H9 (cell line): ENCODE results near the gene KDM5D. TPM values are rescaled to one million over a fixed set of nuclear protein-coding genes. Genes with fewer than 3 reads are reported as not detected.

Experiments
- DNase-seq: peaks from one replicate; pipeline ENCODE4 v3.0.0-alpha.2; 2017
- H2AFZ ChIP-seq: one replicate; pipeline ENCODE4 v1.6.1; 2013; ENCODE audit warnings: mild to moderate bottlenecking, low read length, control low read depth, moderate library complexity
- H2AK5ac ChIP-seq: 2 replicates; pipeline ENCODE4 v1.6.1; 2013; ENCODE audit warnings: low read length, control low read depth, mixed read lengths; ENCODE audit not compliant: insufficient read length
- H2BK120ac ChIP-seq: one replicate; pipeline ENCODE4 v1.6.1; 2013; ENCODE audit warnings: low read depth, mild to moderate bottlenecking, low read length, control low read depth, inconsistent platforms; ENCODE audit not compliant: poor library complexity, severe bottlenecking
- H2BK12ac ChIP-seq: 2 replicates; pipeline ENCODE4 v1.6.1; 2013; ENCODE audit warnings: low read length, control low read depth, mixed read lengths, low read depth; ENCODE audit not compliant: insufficient read length
- H2BK15ac ChIP-seq: 2 replicates; pipeline ENCODE4 v1.6.1; 2013; ENCODE audit warnings: low read depth, low read length, control low read depth
- H2BK20ac ChIP-seq: one replicate; pipeline ENCODE4 v1.6.1; 2013; ENCODE audit warnings: low read depth, mild to moderate bottlenecking, low read length, control low read depth, inconsistent platforms; ENCODE audit not compliant: poor library complexity, severe bottlenecking
- H2BK5ac ChIP-seq: 2 replicates; pipeline ENCODE4 v1.6.1; 2013; ENCODE audit warnings: low read length, control low read depth, mixed read lengths; ENCODE audit not compliant: insufficient read length
- H3K14ac ChIP-seq: 2 replicates; pipeline ENCODE4 v1.6.1; 2013; ENCODE audit warnings: low read length, control low read depth; ENCODE audit not compliant: insufficient read depth
- H3K18ac ChIP-seq: 2 replicates; pipeline ENCODE4 v1.6.1; 2013; ENCODE audit warnings: low read depth, mild to moderate bottlenecking, mixed read lengths, low read length, control low read depth; ENCODE audit not compliant: insufficient read length
- H3K23ac ChIP-seq: 2 replicates; pipeline ENCODE4 v1.6.1; 2013; ENCODE audit warnings: low read length, control low read depth, mixed read lengths, low read depth; ENCODE audit not compliant: insufficient read length
- H3K23me2 ChIP-seq: 2 replicates; pipeline ENCODE4 v1.6.1; 2013; ENCODE audit warnings: low read depth, mild to moderate bottlenecking, mixed read lengths, low read length, control low read depth; ENCODE audit not compliant: insufficient read length, poor library complexity, severe bottlenecking
- H3K27ac ChIP-seq: 2 replicates; pipeline ENCODE4 v1.5.1; 2013; ENCODE audit warnings: low read length, control low read depth, mixed read lengths, low read depth; ENCODE audit not compliant: insufficient read length
- H3K27me3 ChIP-seq: 2 replicates; pipeline ENCODE4 v1.6.1; 2013; ENCODE audit warnings: low read length, control low read depth, inconsistent platforms; ENCODE audit not compliant: insufficient read depth
- H3K4ac ChIP-seq: 2 replicates; pipeline ENCODE4 v1.6.1; 2013; ENCODE audit warnings: low read depth, mild to moderate bottlenecking, control low read depth, inconsistent platforms, low read length, moderate library complexity
- H3K4me1 ChIP-seq: 2 replicates; pipeline ENCODE4 v1.6.1; 2013; ENCODE audit warnings: low read length, control low read depth, inconsistent platforms; ENCODE audit not compliant: insufficient read depth
- H3K4me2 ChIP-seq: 2 replicates; pipeline ENCODE4 v1.6.1; 2013; ENCODE audit warnings: low read length, control low read depth, mixed read lengths; ENCODE audit not compliant: insufficient read length, insufficient read depth
- H3K56ac ChIP-seq: 2 replicates; pipeline ENCODE4 v1.6.1; 2013; ENCODE audit warnings: low read depth, mild to moderate bottlenecking, mixed read lengths, low read length, control low read depth; ENCODE audit not compliant: insufficient read length
- H3K79me1 ChIP-seq: 2 replicates; pipeline ENCODE4 v1.6.1; 2013; ENCODE audit warnings: low read depth, mild to moderate bottlenecking, moderate library complexity, low read length, control low read depth, inconsistent platforms; ENCODE audit not compliant: insufficient read depth, poor library complexity, severe bottlenecking
- H3K79me2 ChIP-seq: 2 replicates; pipeline ENCODE4 v1.6.1; 2013; ENCODE audit warnings: low read length, control low read depth, inconsistent platforms; ENCODE audit not compliant: insufficient read depth
- H3K9ac ChIP-seq: 2 replicates; pipeline ENCODE4 v1.6.1; 2013; ENCODE audit warnings: low read length, control low read depth, mixed read lengths; ENCODE audit not compliant: insufficient read length; ENCODE audit errors: extremely low read depth
- H3K9me3 ChIP-seq: one replicate; pipeline ENCODE4 v1.6.1; 2013; ENCODE audit warnings: low read depth, low read length, inconsistent platforms; ENCODE audit not compliant: control insufficient read depth
- H3T11ph ChIP-seq: one replicate; pipeline ENCODE4 v1.6.1; 2013; ENCODE audit warnings: mild to moderate bottlenecking, low read length, control low read depth, inconsistent platforms
- H4K20me1 ChIP-seq: one replicate; pipeline ENCODE4 v1.6.1; 2013; ENCODE audit not compliant: control insufficient read depth, insufficient read length, insufficient read depth
- H4K5ac ChIP-seq: 2 replicates; pipeline ENCODE4 v1.6.1; 2013; ENCODE audit warnings: low read depth, mild to moderate bottlenecking, mixed read lengths, low read length, control low read depth; ENCODE audit not compliant: insufficient read length
- H4K8ac ChIP-seq: replicated peaks from 2 replicates; pipeline ENCODE4 v1.6.1; 2013; ENCODE audit warnings: low read length, control low read depth, mixed read lengths, low read depth; ENCODE audit not compliant: insufficient read length
- H4K91ac ChIP-seq: 2 replicates; pipeline ENCODE4 v1.6.1; 2013; ENCODE audit warnings: low read depth, mild to moderate bottlenecking, moderate library complexity, mixed read lengths, low read length, control low read depth; ENCODE audit not compliant: insufficient read length
- H3K27ac Mint-ChIP-seq, 3 experiments: 2 replicates in 2 of 3; 3 replicates in 1 of 3; pipeline ENCODE4 v1.8.0; 2020 to 2021; ENCODE audit warnings: mixed read lengths in 3 of 3, mild to moderate bottlenecking in 1 of 3, moderate library complexity in 1 of 3
- H3K27me3 Mint-ChIP-seq: 2 replicates; pipeline ENCODE4 v1.8.0; 2021; ENCODE audit warnings: low read depth, mild to moderate bottlenecking, moderate library complexity, mixed read lengths
- H3K36me3 Mint-ChIP-seq, 3 experiments: 2 replicates in 2 of 3; 3 replicates in 1 of 3; pipeline ENCODE4 v1.8.0; 2020 to 2021; ENCODE audit warnings: low read depth in 3 of 3, mixed read lengths in 3 of 3; ENCODE audit not compliant: insufficient read depth in 1 of 3
- H3K4me1 Mint-ChIP-seq, 2 experiments: 2 replicates each; pipeline ENCODE4 v1.8.0; 2020; ENCODE audit warnings: mixed read lengths in 2 of 2
- H3K4me3 Mint-ChIP-seq, 2 experiments: 2 replicates in 1 of 2; 3 replicates in 1 of 2; pipeline ENCODE4 v1.8.0; 2020 to 2021; ENCODE audit warnings: mild to moderate bottlenecking in 2 of 2, mixed read lengths in 2 of 2, moderate library complexity in 1 of 2
- H3K9me3 Mint-ChIP-seq, 2 experiments: 2 replicates in 1 of 2; 3 replicates in 1 of 2; pipeline ENCODE4 v1.8.0; 2020; ENCODE audit warnings: mild to moderate bottlenecking in 2 of 2, mixed read lengths in 2 of 2, moderate library complexity in 1 of 2
- CTCF ChIP-seq: fragments of 200-600 bp; sonication (generic); conservative IDR thresholded peaks from 3 replicates; pipeline ENCODE4 v1.8.0; 2021; ENCODE audit warnings: antibody characterized with exemption, mild to moderate bottlenecking
- WGBS: extraction: QIAGEN DNeasy Blood & Tissue Kit; methylation state at CpG from one replicate; pipeline ENCODE4 v1.1.7; 2013; ENCODE audit warnings: missing lambda C conversion rate, low lambda C conversion rate, mixed read lengths; ENCODE audit not compliant: insufficient read length; ENCODE audit errors: extremely low coverage; 5-methylcytosine and 5-hydroxymethylcytosine counted together
- total RNA-seq: library from RNA; stranded (reverse); gene quantifications from 2 replicates; pipeline ENCODE4 v1.2.1, GENCODE V29; 2021

KDM5D gene
- total RNA-seq, 1 experiment from 2014 or later, result not detected

DNA sequence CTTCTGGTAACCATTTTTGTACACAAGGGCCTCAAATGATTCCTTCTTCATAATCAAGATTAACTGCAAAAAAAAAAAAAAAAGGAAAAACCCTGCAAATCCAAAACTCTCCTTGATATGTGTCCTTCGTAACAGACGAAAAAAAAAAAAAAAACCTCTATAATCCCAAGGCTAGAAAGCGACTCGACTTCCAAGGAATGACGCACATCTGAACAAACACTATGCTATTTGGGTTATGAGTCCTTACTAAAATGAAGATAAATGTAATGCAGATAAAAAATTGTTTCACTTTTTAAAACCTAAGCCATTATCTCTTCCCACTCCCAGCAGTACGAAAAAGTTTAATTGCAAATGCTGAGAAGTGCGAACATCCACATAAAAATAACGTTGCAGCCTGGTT is 1.2 kb downstream of the KDM5D start:
- Mint-ChIP-seq H3K4me1 (no peaks in the 10 kb centered on the region), H3K36me3 (no peaks in the 10 kb centered on the region), H3K4me3 (no peak overlapping the region), H3K9me3 (no peaks in the 10 kb centered on the region), H3K27ac (no peak overlapping the region), H3K27me3 (no peaks in the 10 kb centered on the region)
- Histone ChIP-seq H3K23me2 (no peaks in the 10 kb centered on the region), H3T11ph (no peak overlapping the region), H2BK15ac (no peak overlapping the region), H3K23ac (no peak overlapping the region), H2BK120ac (no peak overlapping the region), H2BK20ac (no peak overlapping the region), H2AFZ (no peak overlapping the region), H3K4me2 (no peak overlapping the region), H3K79me2 (no peaks in the 10 kb centered on the region), H3K9me3 (no peaks in the 10 kb centered on the region), H3K79me1 (no peaks in the 10 kb centered on the region), H3K56ac (no peak overlapping the region), H3K4me1 (no peaks in the 10 kb centered on the region), H2AK5ac (no peak overlapping the region), H3K27ac (no peak overlapping the region), H3K27me3 (no peaks in the 10 kb centered on the region), H3K14ac (no peak overlapping the region), H2BK12ac (no peak overlapping the region), H3K9ac (no peak overlapping the region), H4K8ac (no peak overlapping the region), H4K5ac (no peak overlapping the region), H2BK5ac (no peak overlapping the region), H3K4ac (no peak overlapping the region), H3K18ac (no peak overlapping the region), H4K91ac (no peak overlapping the region), H4K20me1 (no peaks in the 10 kb centered on the region)
- WGBS, result no CpG with 5 or more reads among the region's 8 CpGs
- no peak for DNase-seq
- no peak for TF ChIP-seq CTCF
